Measurements from ENCODE around the gene ZNF836.

- TF ChIP-seq YY1 (IDR thresholded peaks at IDR 0.05; ENCODE audit: insufficient read depth, insufficient read length) (no peak), ZNF274 (IDR thresholded peaks at IDR 0.05; ENCODE audit: low read depth, low read length) (no peak)
These were observed 28.6 kb upstream of the ZNF836 start for GRCh38 chr19:52200044-52200443.

All from NT2/D1 (cell line).